A549 (cell line): Measurements from ENCODE around the gene SLFN12L. TPM values are rescaled to one million over a fixed set of nuclear protein-coding genes. Genes with fewer than 3 reads are reported as not detected.

Experiments used
- ATAC-seq, 2 experiments: fragments of 200-7000 bp in 1 of 2; fragments of >200 bp in 1 of 2; cut with Nextera tagmentation in 1 of 2; cut with Tn5 transposase in 1 of 2; 3 replicates each; pipeline versions ENCODE4 v1.8.0 to v1.9.1; 2018 to 2020; ENCODE audit warnings: mild to moderate bottlenecking in 1 of 2, moderate library complexity in 1 of 2
- CTCF ChIA-PET: fragments of 300-600 bp; sonication (Branson Sonifier 250); formaldehyde crosslinking; extraction: SDS; loops from one replicate; lab custom pipeline; 2021; ENCODE audit warnings: antibody characterized with exemption, inconsistent platforms; lab: Yijun Ruan, JAX
- POLR2A ChIA-PET: fragments of 350-600 bp; formaldehyde crosslinking; extraction: SDS; loops from one replicate; lab custom pipeline; 2021; ENCODE audit warnings: antibody characterized with exemption, inconsistent platforms; lab: Yijun Ruan, JAX
- DNase-seq, 2 experiments: peaks; one replicate each; pipeline versions ENCODE4 v3.0.0 to v3.0.0-alpha.2; 2011 to 2016; ENCODE audit warnings: low read depth in 1 of 2, low spot score in 1 of 2
- FAIRE-seq: peaks from 2 replicates; lab custom pipeline; 2011; peaks lifted over from hg19 to GRCh38; lab: Jason Lieb, UNC
- H3K27ac ChIP-seq, 2 experiments: fragments of >200 bp; sonication (Bioruptor Twin); formaldehyde crosslinking; 3 replicates each; pipeline ENCODE4 v1.5.1; 2016 to 2017
- H3K4me1 ChIP-seq: fragments of >200 bp; sonication (Bioruptor Twin); formaldehyde crosslinking; 3 replicates; pipeline ENCODE4 v1.6.1; 2016
- H3K4me2 ChIP-seq: fragments of >200 bp; sonication (Bioruptor Twin); formaldehyde crosslinking; 3 replicates; pipeline ENCODE4 v1.6.1; 2016
- H3K4me3 ChIP-seq: fragments of >200 bp; sonication (Bioruptor Twin); formaldehyde crosslinking; 3 replicates; pipeline ENCODE4 v1.5.1; 2016
- H3K9me3 ChIP-seq: fragments of >200 bp; sonication (Bioruptor Twin); formaldehyde crosslinking; 3 replicates; pipeline ENCODE4 v1.6.1; 2016
- BCL3 ChIP-seq: fragments of >200 bp; sonication (Bioruptor Twin); formaldehyde crosslinking; IDR thresholded peaks from 3 replicates; pipeline ENCODE4 v1.6.1; 2016
- CHD2 ChIP-seq: fragments of 150-350 bp; IDR thresholded peaks from 2 replicates; pipeline ENCODE4 v1.6.1; 2014; ENCODE audit warnings: low read length; ENCODE audit not compliant: partially characterized antibody
- E2F6 ChIP-seq: IDR thresholded peaks from 2 replicates; pipeline ENCODE4 v1.6.1; 2012; ENCODE audit warnings: low read depth, borderline replicate concordance
- EHF ChIP-seq: fragments of 250-450 bp; sonication (Bioruptor Pico); IDR thresholded peaks from 2 replicates; pipeline ENCODE4 v1.5.0; 2020; ENCODE audit warnings: mild to moderate bottlenecking
- EP300 ChIP-seq, 2 experiments: fragments of >200 bp; sonication (Bioruptor Twin); formaldehyde crosslinking; IDR thresholded peaks; 2 replicates in 1 of 2; 3 replicates in 1 of 2; pipeline ENCODE4 v1.6.1; 2016 to 2017
- ESRRA ChIP-seq: fragments of 150-350 bp; IDR thresholded peaks from 2 replicates; pipeline ENCODE4 v1.6.1; 2014; ENCODE audit warnings: mild to moderate bottlenecking, low read length, borderline replicate concordance
- FOSL2 ChIP-seq, 2 experiments: fragments of 450-650 bp in 1 of 2; fragments of >200 bp in 1 of 2; sonication (Bioruptor Twin) in 1 of 2; formaldehyde crosslinking; IDR thresholded peaks; 2 replicates each; pipeline versions ENCODE4 v1.5.0 to v1.6.1; 2016 to 2020; ENCODE audit warnings: mild to moderate bottlenecking in 1 of 2, moderate library complexity in 1 of 2
- HES2 ChIP-seq: fragments of >200 bp; sonication (Bioruptor Twin); formaldehyde crosslinking; IDR thresholded peaks from 2 replicates; pipeline ENCODE4 v1.6.1; 2016
- HMGXB4 ChIP-seq: fragments of 250-450 bp; sonication (Bioruptor Pico); IDR thresholded peaks from 2 replicates; pipeline ENCODE4 v1.5.0; 2021; ENCODE audit warnings: mild to moderate bottlenecking, moderate library complexity, borderline replicate concordance
- HOXB13 ChIP-seq: fragments of 250-450 bp; sonication (Bioruptor Pico); IDR thresholded peaks from 2 replicates; pipeline ENCODE4 v1.5.0; 2020; ENCODE audit warnings: low read depth, mild to moderate bottlenecking, moderate library complexity
- HOXB5 ChIP-seq: fragments of 250-450 bp; sonication (Bioruptor Pico); IDR thresholded peaks from 2 replicates; pipeline ENCODE4 v1.5.0; 2020; ENCODE audit warnings: mild to moderate bottlenecking, moderate library complexity
- KDM5A ChIP-seq: fragments of 200-600 bp; sonication (generic); IDR thresholded peaks from 2 replicates; pipeline ENCODE4 v1.6.1; 2016; ENCODE audit warnings: antibody characterized with exemption, mild to moderate bottlenecking
- MAFK ChIP-seq: fragments of 450-650 bp; IDR thresholded peaks from 2 replicates; pipeline ENCODE4 v1.6.1; 2014; ENCODE audit not compliant: partially characterized antibody
- NFE2L2 ChIP-seq: fragments of 150-350 bp; conservative IDR thresholded peaks from 2 replicates; pipeline ENCODE4 v1.6.1; 2014; ENCODE audit warnings: low read length
- PBX3 ChIP-seq: IDR thresholded peaks from 2 replicates; pipeline ENCODE4 v1.6.1; 2012
- PHF8 ChIP-seq: fragments of 200-600 bp; sonication (generic); IDR thresholded peaks from 2 replicates; pipeline ENCODE4 v1.6.1; 2016; ENCODE audit warnings: low read depth, mild to moderate bottlenecking, antibody characterized with exemption, moderate library complexity, borderline replicate concordance
- RCOR1 ChIP-seq: fragments of 150-350 bp; IDR thresholded peaks from 2 replicates; pipeline ENCODE4 v1.6.1; 2014; ENCODE audit warnings: antibody characterized with exemption, low read length, low read depth
- RNF2 ChIP-seq: fragments of 200-600 bp; sonication (generic); IDR thresholded peaks from 2 replicates; pipeline ENCODE4 v1.6.1; 2016; ENCODE audit warnings: low read depth, mild to moderate bottlenecking, antibody characterized with exemption, moderate library complexity, borderline replicate concordance
- TP53 ChIP-seq: fragments of 250-450 bp; sonication (Bioruptor Pico); IDR thresholded peaks from 2 replicates; pipeline ENCODE4 v1.5.0; 2021; ENCODE audit warnings: mild to moderate bottlenecking, moderate library complexity
- ZC3H11A ChIP-seq: fragments of 450-650 bp; IDR thresholded peaks from 2 replicates; pipeline ENCODE4 v1.6.1; 2014; ENCODE audit warnings: antibody characterized with exemption, mild to moderate bottlenecking
- WGBS: methylation state at CpG from one replicate; pipeline ENCODE4 v1.1.6; 2017; ENCODE audit errors: missing lambda C conversion rate; 5-methylcytosine and 5-hydroxymethylcytosine counted together
- polyA plus RNA-seq, 4 experiments: library from polyadenylated mRNA; depleted of rRNA in 3 of 4; stranded (reverse); fragments of >200 nt; fragmentation: RNase III in 1 of 4; extraction: RNeasy Plus Mini Kit Qiagen cat#74134 plus additional on column Dnase treatment in 1 of 4; gene quantifications; 2 replicates in 3 of 4; 3 replicates in 1 of 4; pipeline ENCODE4 v1.2.3, GENCODE V29; 2011 to 2017

Gene SLFN12L
- polyA plus RNA-seq, 2 of the 4 experiments (the other 2 are of a cell fraction) = not detected

GRCh38 chr17:35432176-35433074 lies 105.1 kb downstream of the SLFN12L start, which contains the start of gene SLFN12:
TSS of gene SLFN12 (minus strand) at chr17:35432500. CDS start at chr17:35423028, 9,472 bp downstream.
- POLR2A ChIA-PET = interaction anchor here (1.3 kb wide), 1 partner anchor 189 kb away, joined by 6 read pairs; the partner anchor contains the start of gene SLFN5
- H3K4me3 ChIP-seq = no peak within 1 kb of the TSS

GRCh38 chr17:35429702-35430101 lies 107.8 kb downstream of the SLFN12L start:
- FAIRE-seq (no peak), ATAC-seq (no peak), DNase-seq (no peak)
- no peaks in the 10 kb centered on the region for H3K9me3 ChIP-seq
- no peak for TF ChIP-seq EP300 (IDR thresholded peaks at IDR 0.05)
- no peak for TF ChIP-seq HOXB13
- no peak for TF ChIP-seq FOSL2 (IDR thresholded peaks at IDR 0.05)
- TF ChIP-seq FOSL2 (CRISPR knock-in tag; IDR thresholded peaks at IDR 0.05) = no peak
- no peak for TF ChIP-seq MAFK
- TF ChIP-seq E2F6 = no peak
- TF ChIP-seq ESRRA = no peak
- no peak for TF ChIP-seq NFE2L2
- no peak for TF ChIP-seq PHF8
- no peak for TF ChIP-seq RNF2
- TF ChIP-seq HOXB5 = no peak
- no peak for TF ChIP-seq ZC3H11A
- no peak for TF ChIP-seq TP53 (CRISPR knock-in tag)
- TF ChIP-seq KDM5A = no peak
- TF ChIP-seq EHF = no peak
- TF ChIP-seq HMGXB4 (CRISPR knock-in tag) = no peak
- no peak for TF ChIP-seq RCOR1
- no peak for TF ChIP-seq PBX3
- no peak for TF ChIP-seq CHD2
- no peak overlapping the region for H3K4me2 ChIP-seq
- peaks cover 14% of the 10 kb centered on the region for H3K4me1 ChIP-seq
- ChIA-PET CTCF (no interaction called here), POLR2A (no interaction called here)
- no peak overlapping the region for H3K4me3 ChIP-seq
- H3K27ac ChIP-seq = no peak overlapping the region
- WGBS = 45% methylated on average over 2 of the region's 2 CpGs

More at GRCh38 chr17:35432176-35433074, 105.1 kb downstream of the SLFN12L start, which contains the start of gene SLFN12:
- WGBS = 93% methylated on average over 22 of the region's 22 CpGs
- TF ChIP-seq BCL3 = no peak
- no peak for TF ChIP-seq HES2
- ATAC-seq (no peak), FAIRE-seq (no peak), DNase-seq (no peak)
- Histone ChIP-seq H3K9me3 (no peaks in the 10 kb centered on the region), H3K27ac (peak within 1 kb of the TSS in 1 of 2 experiments; percentile 69; a peak in 3 of 6 replicates), H3K4me1 (peaks cover 14% of the 10 kb centered on the region), H3K4me2 (peak within 1 kb of the TSS; percentile 78)
- CTCF ChIA-PET = interaction anchor here (0.6 to 0.9 kb wide), 2 partner anchors 10 to 119 kb away, joined by 3 to 6 read pairs; no protein-coding TSS in a partner anchor
